Left lobe of liver (tissue), 2 donors: ENCODE data around the gene EFEMP1. TPM values are rescaled to one million over a fixed set of nuclear protein-coding genes. Genes with fewer than 3 reads are reported as not detected.
A peak's percentile ranks its signal among the peaks of the same experiment; 100 is the strongest.

Experiments used
- ATAC-seq: fragments of 200-7000 bp; cut with Tn5 transposase; one replicate; pipeline ENCODE4 v1.9.1; 2020; ENCODE audit warnings: mild to moderate bottlenecking, moderate library complexity
- DNase-seq: peaks from one replicate; pipeline ENCODE4 v3.0.0-alpha.2; 2020; ENCODE audit warnings: low spot score
- total RNA-seq: library from RNA; stranded (reverse); gene quantifications from one replicate; pipeline ENCODE4 v1.2.1, GENCODE V29; 2021
- donor health status: DM: no; HTN: no; CAD: no; lungs with moderate emphysema.
- donor health status: DM: no; HTN: yes; CAD: no.

Gene EFEMP1
- 3.1 TPM for total RNA-seq

- DNase-seq (no peak), ATAC-seq (peak; percentile 64)
Measured at GRCh38 chr2:55923091-55923981, at the start of gene EFEMP1. Gene EFEMP1, minus strand, starts transcription at chr2:55923782. Its CDS starts 1,342 bp downstream, at chr2:55922440.

- ATAC-seq (no peak), DNase-seq (no peak)
Measured at GRCh38 chr2:55970500-55970899, 46.9 kb upstream of the EFEMP1 start.

- ATAC-seq (no peak), DNase-seq (no peak)
Measured at GRCh38 chr2:55968941-55969340, 45.4 kb upstream of the EFEMP1 start.

GRCh38 chr2:55966401-55967118, 43.0 kb upstream of the EFEMP1 start:
- DNase-seq (no peak), ATAC-seq (no peak)

- ATAC-seq (no peak), DNase-seq (no peak)
Measured at GRCh38 chr2:55965966-55966365, 42.4 kb upstream of the EFEMP1 start.

GRCh38 chr2:55965276-55965675, 41.7 kb upstream of the EFEMP1 start:
- no peak for DNase-seq
- no peak for ATAC-seq

- no peak for ATAC-seq
Measured at GRCh38 chr2:55962915-55963314, 39.3 kb upstream of the EFEMP1 start.

GRCh38 chr2:55961318-55961911, 37.8 kb upstream of the EFEMP1 start:
- DNase-seq = no peak

More at GRCh38 chr2:55962915-55963314, 39.3 kb upstream of the EFEMP1 start:
- DNase-seq = no peak

GRCh38 chr2:55958756-55959155, 35.2 kb upstream of the EFEMP1 start:
- ATAC-seq = no peak
- DNase-seq = no peak

More at GRCh38 chr2:55961318-55961911, 37.8 kb upstream of the EFEMP1 start:
- ATAC-seq = peak; percentile 55

GRCh38 chr2:55957142-55957541, 33.6 kb upstream of the EFEMP1 start:
- DNase-seq = no peak
- ATAC-seq = no peak

GRCh38 chr2:55954306-55955035, 30.9 kb upstream of the EFEMP1 start:
- ATAC-seq (no peak), DNase-seq (no peak)

GRCh38 chr2:55952415-55952814, 28.8 kb upstream of the EFEMP1 start:
- no peak for ATAC-seq

GRCh38 chr2:55951533-55951932, 28.0 kb upstream of the EFEMP1 start:
- no peak for ATAC-seq
- DNase-seq = no peak

More at GRCh38 chr2:55952415-55952814, 28.8 kb upstream of the EFEMP1 start:
- DNase-seq = no peak

GRCh38 chr2:55949613-55950012, 26.0 kb upstream of the EFEMP1 start:
- ATAC-seq (no peak), DNase-seq (no peak)

GRCh38 chr2:55949211-55949610, 25.6 kb upstream of the EFEMP1 start:
- DNase-seq (no peak), ATAC-seq (no peak)

GRCh38 chr2:55948176-55948923, 24.8 kb upstream of the EFEMP1 start:
- DNase-seq (no peak), ATAC-seq (no peak)

- DNase-seq (no peak), ATAC-seq (no peak)
Measured at GRCh38 chr2:55947752-55948151, 24.2 kb upstream of the EFEMP1 start.

- no peak for ATAC-seq
- DNase-seq = no peak
Measured at GRCh38 chr2:55946793-55947192, 23.2 kb upstream of the EFEMP1 start.

GRCh38 chr2:55943466-55943865, 19.9 kb upstream of the EFEMP1 start:
- DNase-seq (no peak), ATAC-seq (no peak)

GRCh38 chr2:55936351-55936750, 12.8 kb upstream of the EFEMP1 start:
- DNase-seq (no peak), ATAC-seq (no peak)
